ENCODE data around the gene SLC49A4.

Gene SLC49A4

DNA sequence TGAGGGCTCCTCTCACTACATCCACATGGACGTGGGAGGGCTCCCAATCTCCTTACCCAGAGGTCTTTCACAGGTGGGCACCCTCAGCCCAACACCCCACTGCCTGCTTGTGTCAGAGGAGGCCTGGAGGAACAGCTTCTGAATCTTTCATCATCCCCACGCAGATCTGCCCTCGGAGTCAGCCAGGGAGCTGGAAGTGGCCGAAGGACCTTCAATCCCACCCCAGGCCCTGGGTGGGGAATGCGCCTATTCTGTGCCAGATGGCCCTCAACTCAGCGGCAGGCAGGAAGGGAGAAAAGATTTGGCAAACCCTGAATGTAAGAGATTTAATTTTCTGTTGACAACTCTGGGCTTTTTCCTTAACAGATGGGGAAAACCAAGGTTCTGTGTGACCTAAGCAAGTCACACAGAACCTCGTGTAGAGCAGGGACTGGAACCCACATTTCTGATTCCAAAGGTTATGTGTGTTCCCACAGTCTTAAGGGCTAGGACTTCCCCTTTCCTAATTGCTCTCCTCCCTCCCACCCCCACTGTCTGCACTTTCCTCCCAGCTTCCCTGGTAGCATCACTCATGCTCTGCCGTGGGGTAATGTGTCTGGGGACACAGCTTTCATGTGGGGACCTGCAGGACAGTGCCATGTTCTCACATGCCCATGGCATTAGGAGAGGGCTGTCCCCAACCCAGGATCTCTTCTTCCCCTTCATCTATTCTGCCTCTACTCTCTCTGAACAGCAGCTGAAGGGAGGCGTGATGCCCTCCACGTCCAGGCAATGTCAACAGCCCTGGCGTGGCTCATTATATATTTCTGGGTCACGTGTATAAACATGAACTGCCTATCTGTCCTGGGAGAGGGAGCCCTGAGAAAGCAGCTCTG, 134.6 kb downstream of the SLC49A4 start:
- Mint-ChIP-seq H3K27me3 (peaks cover 4 to 26% of the 10 kb centered on the region in 2 donors), H3K36me3 (no peaks in the 10 kb centered on the region), H3K27ac (no peak overlapping the region), H3K4me1 (peaks cover 0 to 1% of the 10 kb centered on the region in 2 donors), H3K9me3 (no peaks in the 10 kb centered on the region), H3K4me3 (no peak overlapping the region)
- no peak for ATAC-seq (replicated peaks)
- DNase-seq: no peak

DNA sequence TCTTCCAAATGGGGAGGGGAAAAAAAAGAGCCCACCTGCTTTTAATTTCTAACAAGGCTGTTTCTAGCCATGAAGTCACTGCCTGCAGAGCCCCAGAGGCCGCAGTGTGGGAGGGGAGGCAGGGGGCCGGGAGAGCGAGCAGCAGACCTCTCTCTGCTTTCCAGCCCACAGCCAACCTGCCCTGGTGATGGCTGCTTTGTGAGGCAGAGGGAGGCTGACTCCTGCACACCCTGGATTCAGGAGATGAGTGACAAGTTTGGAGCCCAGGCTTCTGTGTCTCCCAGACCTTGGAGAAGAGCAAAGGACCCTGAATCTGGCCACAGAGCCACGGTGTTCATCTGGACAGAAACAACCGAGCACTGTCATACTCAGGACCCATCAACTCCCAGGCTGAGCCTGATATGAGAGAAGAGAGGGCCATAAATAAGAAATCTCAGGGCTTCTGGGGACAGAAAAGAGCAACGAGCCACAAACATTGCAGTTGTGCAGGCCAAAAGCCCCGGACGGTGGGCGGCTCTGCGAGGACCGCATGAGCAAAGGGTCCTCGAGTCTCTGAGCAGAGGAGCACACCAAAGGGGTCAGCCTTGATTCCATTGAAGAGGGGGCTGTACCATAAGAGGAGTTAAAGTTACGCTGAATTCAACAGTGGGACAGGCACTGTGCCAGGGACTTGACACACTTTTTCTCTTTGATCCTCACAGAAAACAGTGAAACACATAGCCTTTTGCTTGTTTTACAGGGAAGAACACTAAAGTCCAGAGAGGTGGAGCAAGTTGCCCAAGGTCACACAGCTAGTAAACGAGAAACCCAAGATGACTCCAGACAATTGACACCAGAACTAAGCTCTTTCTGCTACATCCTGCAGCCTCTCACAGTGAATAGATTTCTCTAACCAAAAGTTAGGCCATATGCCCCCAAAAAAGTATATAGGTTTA, 135.5 kb downstream of the SLC49A4 start:
- H3K27ac Mint-ChIP-seq: no peak overlapping the region
- H3K4me3 Mint-ChIP-seq: no peak overlapping the region
- H3K9me3 Mint-ChIP-seq: no peaks in the 10 kb centered on the region
- ATAC-seq (replicated peaks) (no peak), DNase-seq (no peak)
- peaks cover 0 to 1% of the 10 kb centered on the region in 2 donors for H3K4me1 Mint-ChIP-seq
- no peaks in the 10 kb centered on the region for H3K36me3 Mint-ChIP-seq
- H3K27me3 Mint-ChIP-seq: peaks cover 4 to 26% of the 10 kb centered on the region in 2 donors

Data from stimulated activated naive B cell treated with anti-CD40 and anti-IgM and Interleukin-4, amounts not matched to agents 10 μg/mL and 1 μg/mL and 100 μg/mL, for 72 hours (primary cell).